Daoy (cell line): ENCODE measurements around the gene LPIN2. TPM values are rescaled to one million over a fixed set of nuclear protein-coding genes. Genes with fewer than 3 reads are reported as not detected.
"Not testable (repeated sequence)": the region's sequence is repeated elsewhere in the genome, so short reads cannot be mapped to it uniquely, and the experiment has no call there.

ENCODE experiments used
- DNase-seq: peaks from one replicate; pipeline ENCODE4 v3.0.0-alpha.2; 2015; ENCODE audit warnings: low read depth
- total RNA-seq: library from RNA; depleted of rRNA; stranded (reverse); fragments of >200 nt; shearing (Covaris generic); gene quantifications from 2 replicates; pipeline ENCODE4 v1.2.3, GENCODE V29; 2014; rRNA removed

LPIN2 gene, protein sequence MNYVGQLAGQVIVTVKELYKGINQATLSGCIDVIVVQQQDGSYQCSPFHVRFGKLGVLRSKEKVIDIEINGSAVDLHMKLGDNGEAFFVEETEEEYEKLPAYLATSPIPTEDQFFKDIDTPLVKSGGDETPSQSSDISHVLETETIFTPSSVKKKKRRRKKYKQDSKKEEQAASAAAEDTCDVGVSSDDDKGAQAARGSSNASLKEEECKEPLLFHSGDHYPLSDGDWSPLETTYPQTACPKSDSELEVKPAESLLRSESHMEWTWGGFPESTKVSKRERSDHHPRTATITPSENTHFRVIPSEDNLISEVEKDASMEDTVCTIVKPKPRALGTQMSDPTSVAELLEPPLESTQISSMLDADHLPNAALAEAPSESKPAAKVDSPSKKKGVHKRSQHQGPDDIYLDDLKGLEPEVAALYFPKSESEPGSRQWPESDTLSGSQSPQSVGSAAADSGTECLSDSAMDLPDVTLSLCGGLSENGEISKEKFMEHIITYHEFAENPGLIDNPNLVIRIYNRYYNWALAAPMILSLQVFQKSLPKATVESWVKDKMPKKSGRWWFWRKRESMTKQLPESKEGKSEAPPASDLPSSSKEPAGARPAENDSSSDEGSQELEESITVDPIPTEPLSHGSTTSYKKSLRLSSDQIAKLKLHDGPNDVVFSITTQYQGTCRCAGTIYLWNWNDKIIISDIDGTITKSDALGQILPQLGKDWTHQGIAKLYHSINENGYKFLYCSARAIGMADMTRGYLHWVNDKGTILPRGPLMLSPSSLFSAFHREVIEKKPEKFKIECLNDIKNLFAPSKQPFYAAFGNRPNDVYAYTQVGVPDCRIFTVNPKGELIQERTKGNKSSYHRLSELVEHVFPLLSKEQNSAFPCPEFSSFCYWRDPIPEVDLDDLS
- total RNA-seq = 3.3 and 3.7 TPM in 2 replicates

- DNase-seq = peak; percentile 88
Observed at GRCh38 chr18:3013024-3013804, at the start of gene LPIN2. TSS of gene LPIN2 (minus strand) at chr18:3013144. CDS start at chr18:2960840, 52,304 bp downstream.

DNA sequence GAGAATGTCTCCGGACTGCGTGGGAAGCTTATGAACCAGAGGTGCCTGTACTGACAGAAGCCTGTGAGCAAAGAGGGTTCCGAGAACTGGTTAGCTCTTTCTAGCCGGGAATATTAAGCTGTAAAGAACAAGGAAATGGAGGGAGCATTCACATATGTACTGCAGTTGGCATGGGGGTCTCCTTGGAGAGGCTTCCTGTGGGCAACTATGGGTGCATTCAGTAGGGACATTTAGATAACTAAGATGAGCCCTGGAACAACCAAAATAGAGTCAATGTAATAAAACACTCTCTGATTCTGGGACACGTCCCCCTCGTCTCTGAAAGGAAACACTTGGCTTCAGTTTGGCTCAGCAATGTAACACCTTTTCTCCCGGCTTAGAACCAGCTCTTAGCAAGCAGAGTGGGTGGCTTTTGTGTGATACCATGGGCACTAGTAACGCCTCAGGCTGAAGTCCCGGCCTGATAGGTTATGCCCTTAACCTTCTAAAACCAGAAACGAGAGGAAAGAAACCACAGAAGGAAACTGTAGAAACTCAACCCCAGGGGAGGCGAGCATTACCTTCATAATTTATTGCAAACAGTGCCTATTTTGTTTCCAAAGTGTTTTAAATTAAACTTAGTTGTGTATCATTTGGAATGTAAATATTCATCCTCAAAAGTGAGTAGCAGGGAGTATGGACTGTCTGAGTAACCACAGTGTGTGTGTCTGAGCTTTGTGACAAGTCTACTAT, 48.8 kb upstream of the LPIN2 start:
- DNase-seq = no peak

- no peak for DNase-seq
Observed at GRCh38 chr18:3060667-3061580, 48.0 kb upstream of the LPIN2 start.

DNA sequence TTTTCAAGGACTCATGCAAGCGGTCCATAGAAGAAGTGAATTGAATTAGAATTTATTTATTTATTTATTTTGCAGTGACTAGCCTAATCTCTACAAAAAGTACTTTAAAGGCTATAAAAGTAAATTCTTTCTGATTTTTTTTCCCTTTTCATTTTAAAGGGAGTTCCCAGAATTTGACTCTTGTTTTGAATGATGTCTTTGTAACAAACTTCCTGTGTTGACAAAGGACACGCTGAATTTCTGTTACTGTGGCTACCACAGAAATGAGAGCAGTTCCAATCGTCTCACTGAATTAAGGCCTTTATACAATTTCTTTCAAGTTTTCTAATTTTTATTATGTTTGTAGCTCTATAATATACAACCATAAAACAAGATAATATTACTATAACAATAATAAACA, 46.3 kb upstream of the LPIN2 start:
- no peak for DNase-seq

- DNase-seq = no peak
Observed at GRCh38 chr18:3058328-3059191, 45.6 kb upstream of the LPIN2 start.

- DNase-seq = no peak
Observed at GRCh38 chr18:3057526-3057925, 44.6 kb upstream of the LPIN2 start.

- no peak for DNase-seq
Observed at GRCh38 chr18:3056311-3056710, 43.4 kb upstream of the LPIN2 start.

- no peak for DNase-seq
Observed at GRCh38 chr18:3055816-3056215, 42.9 kb upstream of the LPIN2 start.

- no peak for DNase-seq
Observed at GRCh38 chr18:3055186-3055728, 42.3 kb upstream of the LPIN2 start.

DNA sequence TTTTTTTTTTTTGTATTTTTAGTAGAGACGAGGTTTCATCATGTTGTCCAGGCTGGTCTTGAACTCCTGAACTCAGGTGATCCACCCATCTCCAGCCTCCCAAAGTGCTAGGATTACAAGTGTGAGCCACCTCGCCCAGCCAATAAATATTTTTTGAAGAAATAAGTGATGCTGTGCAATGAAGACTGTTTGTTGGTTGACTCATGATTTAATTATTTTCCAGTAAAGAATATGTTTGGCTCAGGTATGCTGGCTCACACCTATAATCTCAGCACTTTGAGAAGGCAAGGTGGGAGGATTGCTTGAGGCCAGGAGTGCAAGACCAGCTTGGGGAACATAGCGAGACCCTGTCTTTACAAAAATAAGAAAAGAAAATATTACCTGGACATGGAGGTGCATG, 41.8 kb upstream of the LPIN2 start:
- no peak for DNase-seq

DNA sequence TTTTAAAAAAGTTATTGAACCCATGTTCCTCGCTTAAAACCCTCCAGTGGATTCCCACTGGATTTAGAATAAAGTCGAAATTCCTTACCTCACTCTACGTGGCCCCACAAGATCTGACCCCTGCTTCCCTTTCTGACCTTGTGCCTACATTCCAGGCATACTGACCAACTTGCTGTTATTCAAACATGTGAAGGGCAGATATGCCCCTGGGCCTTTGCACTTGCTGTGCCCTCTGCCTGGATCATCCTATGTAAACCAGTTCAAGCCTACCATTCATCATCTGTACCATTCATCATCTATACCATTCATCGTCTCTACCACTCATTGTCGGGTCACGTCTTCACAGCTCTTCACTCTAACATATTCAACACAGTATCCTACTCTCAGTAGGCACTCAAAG, 41.3 kb upstream of the LPIN2 start:
- no peak for DNase-seq

DNA sequence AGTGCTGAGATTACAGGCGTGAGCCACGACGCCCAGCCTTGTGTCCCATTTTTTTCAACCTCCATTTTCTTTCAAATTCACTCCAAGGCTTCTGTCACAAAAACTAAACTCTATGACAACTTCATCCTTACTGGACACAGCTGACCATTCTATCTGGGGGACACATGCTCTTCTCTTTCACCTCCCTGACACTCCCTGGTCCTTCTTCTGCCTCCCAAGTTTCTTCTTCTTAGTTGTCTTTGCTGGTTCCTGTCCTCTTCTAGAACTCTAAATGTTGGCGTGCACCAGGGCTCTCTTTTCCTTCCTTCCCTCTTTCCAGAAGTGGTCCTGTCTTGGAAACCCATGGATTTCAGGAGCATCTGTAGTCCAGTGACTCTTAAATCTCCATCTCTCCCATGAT, 40.1 kb upstream of the LPIN2 start:
- DNase-seq = no peak

- no peak for DNase-seq
Observed at GRCh38 chr18:3052411-3052758, 39.4 kb upstream of the LPIN2 start.

GRCh38 chr18:3051718-3052410, 38.9 kb upstream of the LPIN2 start:
- peak; percentile 2 for DNase-seq

DNA sequence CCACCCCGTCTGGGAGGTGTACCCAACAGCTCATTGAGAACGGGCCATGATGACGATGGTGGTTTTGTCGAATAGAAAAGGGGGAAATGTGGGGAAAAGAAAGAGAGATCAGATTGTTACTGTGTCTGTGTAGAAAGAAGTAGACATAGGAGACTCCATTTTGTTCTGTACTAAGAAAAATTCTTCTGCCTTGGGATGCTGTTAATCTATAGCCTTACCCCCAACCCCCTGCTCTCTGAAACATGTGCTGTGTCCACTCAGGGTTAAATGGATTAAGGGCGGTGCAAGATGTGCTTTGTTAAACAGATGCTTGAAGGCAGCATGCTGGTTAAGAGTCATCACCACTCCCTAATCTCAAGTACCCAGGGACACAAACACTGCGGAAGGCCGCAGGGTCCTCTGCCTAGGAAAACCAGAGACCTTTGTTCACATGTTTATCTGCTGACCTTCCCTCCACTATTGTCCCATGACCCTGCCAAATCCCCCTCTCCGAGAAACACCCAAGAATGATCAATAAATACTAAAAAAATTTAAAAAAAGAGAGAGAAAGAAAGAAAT, 37.0 kb upstream of the LPIN2 start:
- not testable (repeated sequence) for DNase-seq

- no peak for DNase-seq
Observed at GRCh38 chr18:3048820-3049349, 35.9 kb upstream of the LPIN2 start.

GRCh38 chr18:3048121-3048520, 35.2 kb upstream of the LPIN2 start:
- DNase-seq = no peak
